H9 (cell line): ENCODE measurements around the gene TMEM245. TPM values are rescaled to one million over a fixed set of nuclear protein-coding genes. Genes with fewer than 3 reads are reported as not detected.

Source experiments
- DNase-seq: peaks from one replicate; pipeline ENCODE4 v3.0.0-alpha.2; 2017
- H2AFZ ChIP-seq: one replicate; pipeline ENCODE4 v1.6.1; 2013; ENCODE audit warnings: mild to moderate bottlenecking, low read length, control low read depth, moderate library complexity
- H2AK5ac ChIP-seq: 2 replicates; pipeline ENCODE4 v1.6.1; 2013; ENCODE audit warnings: low read length, control low read depth, mixed read lengths; ENCODE audit not compliant: insufficient read length
- H2BK120ac ChIP-seq: one replicate; pipeline ENCODE4 v1.6.1; 2013; ENCODE audit warnings: low read depth, mild to moderate bottlenecking, low read length, control low read depth, inconsistent platforms; ENCODE audit not compliant: poor library complexity, severe bottlenecking
- H2BK12ac ChIP-seq: 2 replicates; pipeline ENCODE4 v1.6.1; 2013; ENCODE audit warnings: low read length, control low read depth, mixed read lengths, low read depth; ENCODE audit not compliant: insufficient read length
- H2BK15ac ChIP-seq: 2 replicates; pipeline ENCODE4 v1.6.1; 2013; ENCODE audit warnings: low read depth, low read length, control low read depth
- H2BK20ac ChIP-seq: one replicate; pipeline ENCODE4 v1.6.1; 2013; ENCODE audit warnings: low read depth, mild to moderate bottlenecking, low read length, control low read depth, inconsistent platforms; ENCODE audit not compliant: poor library complexity, severe bottlenecking
- H2BK5ac ChIP-seq: 2 replicates; pipeline ENCODE4 v1.6.1; 2013; ENCODE audit warnings: low read length, control low read depth, mixed read lengths; ENCODE audit not compliant: insufficient read length
- H3K14ac ChIP-seq: 2 replicates; pipeline ENCODE4 v1.6.1; 2013; ENCODE audit warnings: low read length, control low read depth; ENCODE audit not compliant: insufficient read depth
- H3K18ac ChIP-seq: 2 replicates; pipeline ENCODE4 v1.6.1; 2013; ENCODE audit warnings: low read depth, mild to moderate bottlenecking, mixed read lengths, low read length, control low read depth; ENCODE audit not compliant: insufficient read length
- H3K23ac ChIP-seq: 2 replicates; pipeline ENCODE4 v1.6.1; 2013; ENCODE audit warnings: low read length, control low read depth, mixed read lengths, low read depth; ENCODE audit not compliant: insufficient read length
- H3K23me2 ChIP-seq: 2 replicates; pipeline ENCODE4 v1.6.1; 2013; ENCODE audit warnings: low read depth, mild to moderate bottlenecking, mixed read lengths, low read length, control low read depth; ENCODE audit not compliant: insufficient read length, poor library complexity, severe bottlenecking
- H3K27ac ChIP-seq: 2 replicates; pipeline ENCODE4 v1.5.1; 2013; ENCODE audit warnings: low read length, control low read depth, mixed read lengths, low read depth; ENCODE audit not compliant: insufficient read length
- H3K27me3 ChIP-seq: 2 replicates; pipeline ENCODE4 v1.6.1; 2013; ENCODE audit warnings: low read length, control low read depth, inconsistent platforms; ENCODE audit not compliant: insufficient read depth
- H3K4ac ChIP-seq: 2 replicates; pipeline ENCODE4 v1.6.1; 2013; ENCODE audit warnings: low read depth, mild to moderate bottlenecking, control low read depth, inconsistent platforms, low read length, moderate library complexity
- H3K4me1 ChIP-seq: 2 replicates; pipeline ENCODE4 v1.6.1; 2013; ENCODE audit warnings: low read length, control low read depth, inconsistent platforms; ENCODE audit not compliant: insufficient read depth
- H3K4me2 ChIP-seq: 2 replicates; pipeline ENCODE4 v1.6.1; 2013; ENCODE audit warnings: low read length, control low read depth, mixed read lengths; ENCODE audit not compliant: insufficient read length, insufficient read depth
- H3K56ac ChIP-seq: 2 replicates; pipeline ENCODE4 v1.6.1; 2013; ENCODE audit warnings: low read depth, mild to moderate bottlenecking, mixed read lengths, low read length, control low read depth; ENCODE audit not compliant: insufficient read length
- H3K79me1 ChIP-seq: 2 replicates; pipeline ENCODE4 v1.6.1; 2013; ENCODE audit warnings: low read depth, mild to moderate bottlenecking, moderate library complexity, low read length, control low read depth, inconsistent platforms; ENCODE audit not compliant: insufficient read depth, poor library complexity, severe bottlenecking
- H3K79me2 ChIP-seq: 2 replicates; pipeline ENCODE4 v1.6.1; 2013; ENCODE audit warnings: low read length, control low read depth, inconsistent platforms; ENCODE audit not compliant: insufficient read depth
- H3K9ac ChIP-seq: 2 replicates; pipeline ENCODE4 v1.6.1; 2013; ENCODE audit warnings: low read length, control low read depth, mixed read lengths; ENCODE audit not compliant: insufficient read length; ENCODE audit errors: extremely low read depth
- H3K9me3 ChIP-seq: one replicate; pipeline ENCODE4 v1.6.1; 2013; ENCODE audit warnings: low read depth, low read length, inconsistent platforms; ENCODE audit not compliant: control insufficient read depth
- H3T11ph ChIP-seq: one replicate; pipeline ENCODE4 v1.6.1; 2013; ENCODE audit warnings: mild to moderate bottlenecking, low read length, control low read depth, inconsistent platforms
- H4K20me1 ChIP-seq: one replicate; pipeline ENCODE4 v1.6.1; 2013; ENCODE audit not compliant: control insufficient read depth, insufficient read length, insufficient read depth
- H4K5ac ChIP-seq: 2 replicates; pipeline ENCODE4 v1.6.1; 2013; ENCODE audit warnings: low read depth, mild to moderate bottlenecking, mixed read lengths, low read length, control low read depth; ENCODE audit not compliant: insufficient read length
- H4K8ac ChIP-seq: replicated peaks from 2 replicates; pipeline ENCODE4 v1.6.1; 2013; ENCODE audit warnings: low read length, control low read depth, mixed read lengths, low read depth; ENCODE audit not compliant: insufficient read length
- H4K91ac ChIP-seq: 2 replicates; pipeline ENCODE4 v1.6.1; 2013; ENCODE audit warnings: low read depth, mild to moderate bottlenecking, moderate library complexity, mixed read lengths, low read length, control low read depth; ENCODE audit not compliant: insufficient read length
- H3K27ac Mint-ChIP-seq, 3 experiments: 2 replicates in 2 of 3; 3 replicates in 1 of 3; pipeline ENCODE4 v1.8.0; 2020 to 2021; ENCODE audit warnings: mixed read lengths in 3 of 3, mild to moderate bottlenecking in 1 of 3, moderate library complexity in 1 of 3
- H3K27me3 Mint-ChIP-seq: 2 replicates; pipeline ENCODE4 v1.8.0; 2021; ENCODE audit warnings: low read depth, mild to moderate bottlenecking, moderate library complexity, mixed read lengths
- H3K36me3 Mint-ChIP-seq, 3 experiments: 2 replicates in 2 of 3; 3 replicates in 1 of 3; pipeline ENCODE4 v1.8.0; 2020 to 2021; ENCODE audit warnings: low read depth in 3 of 3, mixed read lengths in 3 of 3; ENCODE audit not compliant: insufficient read depth in 1 of 3
- H3K4me1 Mint-ChIP-seq, 2 experiments: 2 replicates each; pipeline ENCODE4 v1.8.0; 2020; ENCODE audit warnings: mixed read lengths in 2 of 2
- H3K4me3 Mint-ChIP-seq, 2 experiments: 2 replicates in 1 of 2; 3 replicates in 1 of 2; pipeline ENCODE4 v1.8.0; 2020 to 2021; ENCODE audit warnings: mild to moderate bottlenecking in 2 of 2, mixed read lengths in 2 of 2, moderate library complexity in 1 of 2
- H3K9me3 Mint-ChIP-seq, 2 experiments: 2 replicates in 1 of 2; 3 replicates in 1 of 2; pipeline ENCODE4 v1.8.0; 2020; ENCODE audit warnings: mild to moderate bottlenecking in 2 of 2, mixed read lengths in 2 of 2, moderate library complexity in 1 of 2
- CTCF ChIP-seq: fragments of 200-600 bp; sonication (generic); conservative IDR thresholded peaks from 3 replicates; pipeline ENCODE4 v1.8.0; 2021; ENCODE audit warnings: antibody characterized with exemption, mild to moderate bottlenecking
- microRNA-seq: library from miRNA; unstranded; fragments of <30 nt; microRNA quantifications from one replicate; pipeline ENCODE4, GENCODE V29; 2020; ENCODE audit warnings: borderline microRNAs expressed
- total RNA-seq: library from RNA; stranded (reverse); gene quantifications from 2 replicates; pipeline ENCODE4 v1.2.1, GENCODE V29; 2021

The TMEM245 gene
- total RNA-seq, 1 experiment from 2014 or later: 37.9 TPM

- H3K27me3 ChIP-seq: no peaks in the 10 kb centered on the region
- no peak overlapping the region for H4K8ac ChIP-seq
- H3K9me3 Mint-ChIP-seq: no peaks in the 10 kb centered on the region
- no peak overlapping the region for H2BK5ac ChIP-seq
- no peak overlapping the region for H3K18ac ChIP-seq
- H3K23me2 ChIP-seq: no peaks in the 10 kb centered on the region
- DNase-seq: no peak
- no peak overlapping the region for H2BK15ac ChIP-seq
- H2BK12ac ChIP-seq: no peak overlapping the region
- no peaks in the 10 kb centered on the region for H3K9me3 ChIP-seq
- H2BK120ac ChIP-seq: no peak overlapping the region
- no peak overlapping the region for H2AK5ac ChIP-seq
- no peak overlapping the region for H3K4ac ChIP-seq
- no peaks in the 10 kb centered on the region for H3K27me3 Mint-ChIP-seq
- TF ChIP-seq CTCF: no peak
- no peak overlapping the region for H2BK20ac ChIP-seq
- no peak overlapping the region for H4K5ac ChIP-seq
- H3K56ac ChIP-seq: no peak overlapping the region
- no peak overlapping the region for H2AFZ ChIP-seq
- H3K27ac Mint-ChIP-seq: peak overlapping the region in 1 of 3 experiments; percentile 30; a peak in 1 of 7 replicates
- H4K91ac ChIP-seq: no peak overlapping the region
- no peak overlapping the region for H3K27ac ChIP-seq
- peaks cover 10 to 34% (median 24%) of the 10 kb centered on the region in 3 experiments; a peak in 6 of 7 replicates for H3K36me3 Mint-ChIP-seq
- no peaks in the 10 kb centered on the region for H3K79me1 ChIP-seq
- H3K4me3 Mint-ChIP-seq: no peak overlapping the region
- H3K9ac ChIP-seq: no peak overlapping the region
- H3K14ac ChIP-seq: no peak overlapping the region
- H3K4me1 Mint-ChIP-seq: no peaks in the 10 kb centered on the region
- H3K79me2 ChIP-seq: no peaks in the 10 kb centered on the region
- no peak overlapping the region for H3T11ph ChIP-seq
- no peaks in the 10 kb centered on the region for H3K4me1 ChIP-seq
- H4K20me1 ChIP-seq: no peaks in the 10 kb centered on the region
- H3K4me2 ChIP-seq: no peak overlapping the region
- no peak overlapping the region for H3K23ac ChIP-seq
These were observed 151.8 kb downstream of the TMEM245 start for GRCh38 chr9:108967916-108968315.

Small RNAs within 50 kb of the gene (microRNA-seq; reads per million reads assigned to microRNA genes)
- gene MIR32: 139 reads per million, percentile 77 among the genes with 10 or more reads in this experiment

Other genes starting within 250 kb of the TMEM245 start
- gene ELP1, start 185.8 kb downstream of the TMEM245 start, total RNA-seq: 34.7 and 38.7 TPM in 2 replicates
- 10.9 and 11.7 TPM in 2 replicates for gene ABITRAM, start 185.5 kb downstream of the TMEM245 start, total RNA-seq
- 51.9 and 52.9 TPM in 2 replicates for gene CTNNAL1, start 106.4 kb downstream of the TMEM245 start, total RNA-seq
- 3.3 and 3.5 TPM in 2 replicates for gene FRRS1L, start 47.3 kb upstream of the TMEM245 start, total RNA-seq
- gene EPB41L4B, start 201.1 kb upstream of the TMEM245 start, total RNA-seq: 18.9 and 19.7 TPM in 2 replicates